ENCODE measurements around the gene AKAP10.
"Not testable (repeated sequence)": the region's sequence is repeated elsewhere in the genome, so short reads cannot be mapped to it uniquely, and the experiment has no call there.

Gene AKAP10

GRCh38 chr17:19939993-19940721, 37.5 kb downstream of the AKAP10 start:
- no peak overlapping the region for H3K4me3 ChIP-seq (ENCODE audit: low read length)
- no peak for DNase-seq (ENCODE audit: low read depth, low spot score)

GRCh38 chr17:19938736-19939135, 38.9 kb downstream of the AKAP10 start:
- H3K4me3 ChIP-seq (ENCODE audit: low read length), result no peak overlapping the region
- DNase-seq (ENCODE audit: low read depth, low spot score), result no peak

- no peak for DNase-seq (ENCODE audit: low read depth, low spot score)
- no peak overlapping the region for H3K4me3 ChIP-seq (ENCODE audit: low read length)
Measured at GRCh38 chr17:19937522-19937921, 40.1 kb downstream of the AKAP10 start.

GRCh38 chr17:19935169-19935568, 42.5 kb downstream of the AKAP10 start:
- DNase-seq (ENCODE audit: low read depth, low spot score), result no peak
- H3K4me3 ChIP-seq (ENCODE audit: low read length), result no peak overlapping the region

GRCh38 chr17:19933628-19934027, 44.0 kb downstream of the AKAP10 start:
- no peak overlapping the region for H3K4me3 ChIP-seq (ENCODE audit: low read length)
- no peak for DNase-seq (ENCODE audit: low read depth, low spot score)

- DNase-seq (ENCODE audit: low read depth, low spot score), result no peak
- H3K4me3 ChIP-seq (ENCODE audit: low read length), result no peak overlapping the region
Measured at GRCh38 chr17:19933221-19933620, 44.4 kb downstream of the AKAP10 start.

- DNase-seq (ENCODE audit: low read depth, low spot score), result no peak
- H3K4me3 ChIP-seq (ENCODE audit: low read length), result no peak overlapping the region
Measured at GRCh38 chr17:19928299-19928698, 49.3 kb downstream of the AKAP10 start.

- no peak overlapping the region for H3K4me3 ChIP-seq (ENCODE audit: low read length)
Measured at GRCh38 chr17:19915245-19915978, 62.2 kb downstream of the AKAP10 start.

GRCh38 chr17:19911033-19911432, 66.6 kb downstream of the AKAP10 start:
- DNase-seq (ENCODE audit: low read depth, low spot score), result no peak
- no peak overlapping the region for H3K4me3 ChIP-seq (ENCODE audit: low read length)

More at GRCh38 chr17:19915245-19915978, 62.2 kb downstream of the AKAP10 start:
- no peak for DNase-seq (ENCODE audit: low read depth, low spot score)

GRCh38 chr17:19909139-19909538, 68.5 kb downstream of the AKAP10 start:
- no peak overlapping the region for H3K4me3 ChIP-seq (ENCODE audit: low read length)
- DNase-seq (ENCODE audit: low read depth, low spot score), result no peak

- DNase-seq (ENCODE audit: low read depth, low spot score), result no peak
Measured at GRCh38 chr17:19905502-19905901, 72.1 kb downstream of the AKAP10 start.

GRCh38 chr17:19904924-19905323, 72.7 kb downstream of the AKAP10 start:
- H3K4me3 ChIP-seq (ENCODE audit: low read length), result no peak overlapping the region
- no peak for DNase-seq (ENCODE audit: low read depth, low spot score)

More at GRCh38 chr17:19905502-19905901, 72.1 kb downstream of the AKAP10 start:
- H3K4me3 ChIP-seq (ENCODE audit: low read length), result no peak overlapping the region

- H3K4me3 ChIP-seq (ENCODE audit: low read length), result no peak overlapping the region
Measured at GRCh38 chr17:19904412-19904811, 73.2 kb downstream of the AKAP10 start.

GRCh38 chr17:19900809-19901208, 76.8 kb downstream of the AKAP10 start:
- no peak for DNase-seq (ENCODE audit: low read depth, low spot score)
- H3K4me3 ChIP-seq (ENCODE audit: low read length), result no peak overlapping the region

More at GRCh38 chr17:19904412-19904811, 73.2 kb downstream of the AKAP10 start:
- DNase-seq (ENCODE audit: low read depth, low spot score), result no peak

GRCh38 chr17:19897903-19898302, 79.7 kb downstream of the AKAP10 start:
- DNase-seq (ENCODE audit: low read depth, low spot score), result no peak
- no peak overlapping the region for H3K4me3 ChIP-seq (ENCODE audit: low read length)

GRCh38 chr17:19897090-19897837, 80.4 kb downstream of the AKAP10 start:
- no peak for DNase-seq (ENCODE audit: low read depth, low spot score)
- H3K4me3 ChIP-seq (ENCODE audit: low read length), result no peak overlapping the region

- no peak overlapping the region for H3K4me3 ChIP-seq (ENCODE audit: low read length)
- no peak for DNase-seq (ENCODE audit: low read depth, low spot score)
Measured at GRCh38 chr17:19896679-19897078, 80.9 kb downstream of the AKAP10 start.

- H3K4me3 ChIP-seq (ENCODE audit: low read length); DNase-seq (ENCODE audit: low read depth, low spot score): not testable (repeated sequence)
Measured at GRCh38 chr17:19890554-19890953, 87.1 kb downstream of the AKAP10 start.

- DNase-seq (ENCODE audit: low read depth, low spot score); H3K4me3 ChIP-seq (ENCODE audit: low read length): not testable (repeated sequence)
Measured at GRCh38 chr17:19890001-19890400, 87.6 kb downstream of the AKAP10 start.

- no peak for DNase-seq (ENCODE audit: low read depth, low spot score)
- H3K4me3 ChIP-seq (ENCODE audit: low read length), result no peak overlapping the region
Measured at GRCh38 chr17:19886116-19886515, 91.5 kb downstream of the AKAP10 start.

Data from Jurkat, Clone E6-1 (cell line).